ENCODE results near the gene ZNF618.

ZNF618 gene

GRCh38 chr9:114099669-114100270 is 223.7 kb downstream of the ZNF618 start:
- no peak for TF ChIP-seq CTCF (conservative IDR thresholded peaks at IDR 0.05)
- peak overlapping the region; percentile 83 for H3K27ac ChIP-seq

- H3K27ac ChIP-seq, result no peak overlapping the region
Observed at GRCh38 chr9:114100536-114100935, 224.4 kb downstream of the ZNF618 start.

GRCh38 chr9:114102484-114102883 is 226.4 kb downstream of the ZNF618 start:
- no peak overlapping the region for H3K27ac ChIP-seq
- no peak for TF ChIP-seq CTCF (conservative IDR thresholded peaks at IDR 0.05)

More at GRCh38 chr9:114100536-114100935, 224.4 kb downstream of the ZNF618 start:
- TF ChIP-seq CTCF (conservative IDR thresholded peaks at IDR 0.05), result no peak

- TF ChIP-seq CTCF (conservative IDR thresholded peaks at IDR 0.05), result no peak
- H3K27ac ChIP-seq, result no peak overlapping the region
Observed at GRCh38 chr9:114105236-114105635, 229.1 kb downstream of the ZNF618 start.
